GM19395 (cell line): ENCODE data around the gene CX3CL1.
"Not testable (repeated sequence)": the region's sequence is repeated elsewhere in the genome, so short reads cannot be mapped to it uniquely, and the experiment has no call there.

Experiments
- ATAC-seq: cut with Tn5 transposase; IDR thresholded peaks from one replicate; pipeline ENCODE4 v1.9.1; 2021; ENCODE audit warnings: mild to moderate bottlenecking, moderate library complexity; ENCODE audit not compliant: unreplicated experiment

The CX3CL1 gene

DNA sequence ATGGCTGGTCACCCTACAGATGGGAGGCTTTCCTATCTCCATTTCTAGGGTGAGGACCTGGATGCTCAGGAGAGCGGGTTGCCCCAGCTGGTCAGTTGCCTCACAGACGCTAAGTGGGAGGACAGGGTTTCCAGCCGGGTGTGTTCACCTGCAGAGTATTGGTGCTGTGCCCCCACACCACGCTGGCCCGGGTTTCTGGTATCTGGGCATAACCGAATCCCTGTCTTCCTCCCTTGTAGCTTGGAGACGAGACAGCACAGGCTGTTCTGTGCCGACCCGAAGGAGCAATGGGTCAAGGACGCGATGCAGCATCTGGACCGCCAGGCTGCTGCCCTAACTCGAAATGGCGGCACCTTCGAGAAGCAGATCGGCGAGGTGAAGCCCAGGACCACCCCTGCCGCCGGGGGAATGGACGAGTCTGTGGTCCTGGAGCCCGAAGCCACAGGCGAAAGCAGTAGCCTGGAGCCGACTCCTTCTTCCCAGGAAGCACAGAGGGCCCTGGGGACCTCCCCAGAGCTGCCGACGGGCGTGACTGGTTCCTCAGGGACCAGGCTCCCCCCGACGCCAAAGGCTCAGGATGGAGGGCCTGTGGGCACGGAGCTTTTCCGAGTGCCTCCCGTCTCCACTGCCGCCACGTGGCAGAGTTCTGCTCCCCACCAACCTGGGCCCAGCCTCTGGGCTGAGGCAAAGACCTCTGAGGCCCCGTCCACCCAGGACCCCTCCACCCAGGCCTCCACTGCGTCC is 9.7 kb downstream of the CX3CL1 start:
- ATAC-seq = no peak

DNA sequence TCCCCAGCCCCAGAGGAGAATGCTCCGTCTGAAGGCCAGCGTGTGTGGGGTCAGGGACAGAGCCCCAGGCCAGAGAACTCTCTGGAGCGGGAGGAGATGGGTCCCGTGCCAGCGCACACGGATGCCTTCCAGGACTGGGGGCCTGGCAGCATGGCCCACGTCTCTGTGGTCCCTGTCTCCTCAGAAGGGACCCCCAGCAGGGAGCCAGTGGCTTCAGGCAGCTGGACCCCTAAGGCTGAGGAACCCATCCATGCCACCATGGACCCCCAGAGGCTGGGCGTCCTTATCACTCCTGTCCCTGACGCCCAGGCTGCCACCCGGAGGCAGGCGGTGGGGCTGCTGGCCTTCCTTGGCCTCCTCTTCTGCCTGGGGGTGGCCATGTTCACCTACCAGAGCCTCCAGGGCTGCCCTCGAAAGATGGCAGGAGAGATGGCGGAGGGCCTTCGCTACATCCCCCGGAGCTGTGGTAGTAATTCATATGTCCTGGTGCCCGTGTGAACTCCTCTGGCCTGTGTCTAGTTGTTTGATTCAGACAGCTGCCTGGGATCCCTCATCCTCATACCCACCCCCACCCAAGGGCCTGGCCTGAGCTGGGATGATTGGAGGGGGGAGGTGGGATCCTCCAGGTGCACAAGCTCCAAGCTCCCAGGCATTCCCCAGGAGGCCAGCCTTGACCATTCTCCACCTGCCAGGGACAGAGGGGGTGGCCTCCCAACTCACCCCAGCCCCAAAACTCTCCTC is 10.4 kb downstream of the CX3CL1 start:
- ATAC-seq = no peak

DNA sequence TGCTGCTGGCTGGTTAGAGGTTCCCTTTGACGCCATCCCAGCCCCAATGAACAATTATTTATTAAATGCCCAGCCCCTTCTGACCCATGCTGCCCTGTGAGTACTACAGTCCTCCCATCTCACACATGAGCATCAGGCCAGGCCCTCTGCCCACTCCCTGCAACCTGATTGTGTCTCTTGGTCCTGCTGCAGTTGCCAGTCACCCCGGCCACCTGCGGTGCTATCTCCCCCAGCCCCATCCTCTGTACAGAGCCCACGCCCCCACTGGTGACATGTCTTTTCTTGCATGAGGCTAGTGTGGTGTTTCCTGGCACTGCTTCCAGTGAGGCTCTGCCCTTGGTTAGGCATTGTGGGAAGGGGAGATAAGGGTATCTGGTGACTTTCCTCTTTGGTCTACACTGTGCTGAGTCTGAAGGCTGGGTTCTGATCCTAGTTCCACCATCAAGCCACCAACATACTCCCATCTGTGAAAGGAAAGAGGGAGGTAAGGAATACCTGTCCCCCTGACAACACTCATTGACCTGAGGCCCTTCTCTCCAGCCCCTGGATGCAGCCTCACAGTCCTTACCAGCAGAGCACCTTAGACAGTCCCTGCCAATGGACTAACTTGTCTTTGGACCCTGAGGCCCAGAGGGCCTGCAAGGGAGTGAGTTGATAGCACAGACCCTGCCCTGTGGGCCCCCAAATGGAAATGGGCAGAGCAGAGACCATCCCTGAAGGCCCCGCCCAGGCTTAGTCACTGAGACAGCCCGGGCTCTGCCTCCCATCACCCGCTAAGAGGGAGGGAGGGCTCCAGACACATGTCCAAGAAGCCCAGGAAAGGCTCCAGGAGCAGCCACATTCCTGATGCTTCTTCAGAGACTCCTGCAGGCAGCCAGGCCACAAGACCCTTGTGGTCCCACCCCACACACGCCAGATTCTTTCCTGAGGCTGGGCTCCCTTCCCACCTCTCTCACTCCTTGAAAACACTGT is 11.3 kb downstream of the CX3CL1 start:
- ATAC-seq = no peak

DNA sequence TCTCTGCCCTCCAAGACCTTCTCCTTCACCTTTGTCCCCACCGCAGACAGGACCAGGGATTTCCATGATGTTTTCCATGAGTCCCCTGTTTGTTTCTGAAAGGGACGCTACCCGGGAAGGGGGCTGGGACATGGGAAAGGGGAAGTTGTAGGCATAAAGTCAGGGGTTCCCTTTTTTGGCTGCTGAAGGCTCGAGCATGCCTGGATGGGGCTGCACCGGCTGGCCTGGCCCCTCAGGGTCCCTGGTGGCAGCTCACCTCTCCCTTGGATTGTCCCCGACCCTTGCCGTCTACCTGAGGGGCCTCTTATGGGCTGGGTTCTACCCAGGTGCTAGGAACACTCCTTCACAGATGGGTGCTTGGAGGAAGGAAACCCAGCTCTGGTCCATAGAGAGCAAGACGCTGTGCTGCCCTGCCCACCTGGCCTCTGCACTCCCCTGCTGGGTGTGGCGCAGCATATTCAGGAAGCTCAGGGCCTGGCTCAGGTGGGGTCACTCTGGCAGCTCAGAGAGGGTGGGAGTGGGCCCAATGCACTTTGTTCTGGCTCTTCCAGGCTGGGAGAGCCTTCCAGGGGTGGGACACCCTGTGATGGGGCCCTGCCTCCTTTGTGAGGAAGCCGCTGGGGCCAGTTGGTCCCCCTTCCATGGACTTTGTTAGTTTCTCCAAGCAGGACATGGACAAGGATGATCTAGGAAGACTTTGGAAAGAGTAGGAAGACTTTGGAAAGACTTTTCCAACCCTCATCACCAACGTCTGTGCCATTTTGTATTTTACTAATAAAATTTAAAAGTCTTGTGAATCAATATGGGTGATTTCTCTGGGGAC is 12.2 kb downstream of the CX3CL1 start:
- no peak for ATAC-seq

- no peak for ATAC-seq
Measured at GRCh38 chr16:57385083-57385482, 12.8 kb downstream of the CX3CL1 start.

GRCh38 chr16:57386381-57386951 is 14.2 kb downstream of the CX3CL1 start:
- ATAC-seq = no peak

- no peak for ATAC-seq
Measured at GRCh38 chr16:57387598-57388354, 15.5 kb downstream of the CX3CL1 start.

DNA sequence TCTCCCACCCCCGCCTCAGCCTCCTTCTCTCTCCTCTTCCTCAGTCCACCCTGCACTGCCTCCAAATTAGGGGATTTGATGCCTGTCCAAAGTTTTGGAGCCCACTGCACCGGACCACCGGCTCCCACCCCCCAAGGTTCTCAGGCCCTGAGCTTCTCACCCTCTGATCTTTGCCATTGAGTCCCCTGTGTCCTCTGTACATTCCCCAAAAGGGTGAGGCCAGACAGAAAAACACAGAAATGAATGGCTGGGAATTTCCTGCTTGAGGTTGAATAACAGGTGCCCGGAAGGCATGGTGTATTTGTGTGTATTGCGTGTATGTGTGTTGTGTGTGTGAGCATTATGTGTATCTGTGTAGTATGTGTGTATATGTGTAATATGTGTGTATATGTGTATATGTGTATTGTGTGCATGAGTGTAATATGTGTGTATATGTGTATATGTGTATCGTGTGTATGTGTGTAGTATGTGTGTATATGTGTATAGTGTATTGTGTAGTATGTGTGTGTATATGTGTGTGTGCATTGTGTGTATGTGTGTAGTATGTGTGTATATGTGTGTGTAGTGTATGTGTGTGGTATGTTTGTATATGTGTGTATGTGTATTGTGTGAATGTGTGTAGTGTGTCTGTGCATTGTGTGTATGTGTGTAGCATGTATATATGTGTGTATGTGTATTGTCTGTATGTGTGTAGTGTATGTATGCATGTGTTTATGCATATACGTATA is 16.2 kb downstream of the CX3CL1 start:
- no peak for ATAC-seq

- ATAC-seq = no peak
Measured at GRCh38 chr16:57389087-57389468, 16.8 kb downstream of the CX3CL1 start.

GRCh38 chr16:57390636-57391295 is 18.5 kb downstream of the CX3CL1 start:
- ATAC-seq = no peak

DNA sequence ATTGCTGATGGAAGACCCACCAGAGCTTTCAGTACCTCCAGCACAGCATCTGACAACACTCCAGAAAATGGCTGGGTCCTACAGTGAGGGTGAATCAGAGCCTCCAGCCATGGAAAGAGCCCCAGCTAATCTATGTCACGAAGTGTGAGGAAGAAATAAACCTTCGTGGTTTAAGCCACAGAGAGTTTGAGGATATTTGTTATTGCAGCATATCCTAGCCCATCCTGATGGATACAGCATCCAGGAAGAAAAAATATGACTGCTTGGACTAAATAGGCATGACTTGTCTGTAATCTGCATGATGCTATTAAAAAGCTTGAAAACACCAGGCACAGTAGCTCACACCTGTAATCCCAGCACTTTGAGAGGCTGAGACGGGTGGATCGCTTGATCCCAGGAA is 19.0 kb downstream of the CX3CL1 start:
- no peak for ATAC-seq

DNA sequence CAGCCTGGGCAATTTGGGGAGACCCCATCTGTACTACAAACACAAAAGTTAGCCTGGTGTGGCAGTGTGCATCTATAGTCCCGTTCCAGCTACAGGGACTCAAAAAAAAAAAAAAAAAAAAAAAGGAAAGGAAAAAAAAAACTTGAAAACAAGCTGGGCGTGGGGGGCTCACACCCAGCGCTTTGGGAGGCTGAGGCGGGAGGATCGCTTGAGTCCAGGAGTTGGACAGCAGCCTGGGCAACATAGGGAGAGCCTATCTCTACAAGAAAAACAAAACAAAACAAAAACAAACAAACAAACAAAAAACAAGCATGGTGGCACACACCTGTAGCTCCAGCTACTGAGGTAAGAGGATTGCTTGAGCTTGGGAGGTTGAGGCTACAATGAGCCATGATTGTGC is 19.4 kb downstream of the CX3CL1 start:
- ATAC-seq = no peak

DNA sequence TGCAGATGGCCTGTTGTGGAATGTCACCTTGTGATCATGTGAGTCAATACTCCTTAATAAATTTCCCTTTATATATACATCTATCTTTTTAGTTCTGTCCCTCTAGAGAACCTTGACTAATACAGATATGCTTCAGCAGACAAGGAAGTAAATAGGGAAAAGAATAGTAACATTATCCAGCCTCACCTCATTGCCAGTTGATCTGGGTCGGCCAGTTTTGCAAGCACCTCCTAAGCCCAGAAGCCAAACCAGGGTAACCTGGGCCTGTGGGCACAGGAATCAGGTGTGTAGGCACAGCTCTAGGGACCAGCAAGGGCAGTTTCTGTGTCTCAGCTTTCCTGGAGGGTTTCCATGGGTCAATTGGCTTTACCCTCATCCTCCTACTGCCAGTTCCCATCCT is 20.4 kb downstream of the CX3CL1 start:
- ATAC-seq = no peak

- no peak for ATAC-seq
Measured at GRCh38 chr16:57394444-57394843, 22.2 kb downstream of the CX3CL1 start.

- no peak for ATAC-seq
Measured at GRCh38 chr16:57395026-57395425, 22.7 kb downstream of the CX3CL1 start.

- no peak for ATAC-seq
Measured at GRCh38 chr16:57396786-57397185, 24.5 kb downstream of the CX3CL1 start.

DNA sequence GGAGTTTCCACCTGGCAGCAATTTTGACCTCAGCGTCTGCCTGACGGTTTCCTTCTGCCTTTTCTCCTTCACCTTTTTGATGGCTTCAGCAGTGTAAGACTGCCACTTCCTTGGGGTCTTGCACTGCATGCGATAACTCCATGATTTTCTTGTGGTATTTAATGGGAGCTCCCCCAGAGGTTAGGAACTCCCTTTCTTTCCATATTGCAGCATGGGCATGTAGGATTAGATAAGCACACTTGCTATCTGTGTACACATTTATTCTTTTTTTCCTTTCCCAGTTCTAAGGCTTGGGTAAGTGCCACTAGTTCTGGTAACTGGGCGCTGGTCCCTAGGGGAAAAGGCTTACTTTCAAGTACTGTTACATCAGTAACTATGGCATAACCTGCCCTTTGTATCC is 25.2 kb downstream of the CX3CL1 start:
- ATAC-seq = not testable (repeated sequence)

- ATAC-seq = no peak
Measured at GRCh38 chr16:57401943-57402640, 29.8 kb downstream of the CX3CL1 start.
